HG02852 (cell line): ENCODE results near the gene PTPRN2.

Experiments
- ATAC-seq: cut with Tn5 transposase; IDR thresholded peaks from one replicate; pipeline ENCODE4 v1.9.1; 2021; ENCODE audit warnings: mild to moderate bottlenecking, moderate library complexity; ENCODE audit not compliant: unreplicated experiment

PTPRN2 gene

GRCh38 chr7:157529768-157530560 is 1057.7 kb downstream of the PTPRN2 start:
- no peak for ATAC-seq

- no peak for ATAC-seq
These were observed 1058.8 kb downstream of the PTPRN2 start for GRCh38 chr7:157528785-157529341.

- no peak for ATAC-seq
These were observed 1059.9 kb downstream of the PTPRN2 start for GRCh38 chr7:157527686-157528085.

- ATAC-seq = no peak
These were observed 1060.5 kb downstream of the PTPRN2 start for GRCh38 chr7:157526913-157527634.

GRCh38 chr7:157526005-157526912 is 1061.4 kb downstream of the PTPRN2 start:
- ATAC-seq = no peak

GRCh38 chr7:157525491-157525915 is 1062.1 kb downstream of the PTPRN2 start:
- no peak for ATAC-seq

- no peak for ATAC-seq
These were observed 1062.9 kb downstream of the PTPRN2 start for GRCh38 chr7:157524731-157525130.

GRCh38 chr7:157523766-157524421 is 1063.7 kb downstream of the PTPRN2 start:
- no peak for ATAC-seq

GRCh38 chr7:157523371-157523765 is 1064.3 kb downstream of the PTPRN2 start:
- ATAC-seq = no peak

GRCh38 chr7:157522954-157523353 is 1064.7 kb downstream of the PTPRN2 start:
- no peak for ATAC-seq

- no peak for ATAC-seq
These were observed 1065.4 kb downstream of the PTPRN2 start for GRCh38 chr7:157522189-157522588.

GRCh38 chr7:157521752-157522151 is 1065.9 kb downstream of the PTPRN2 start:
- no peak for ATAC-seq

- ATAC-seq = no peak
These were observed 1066.4 kb downstream of the PTPRN2 start for GRCh38 chr7:157521061-157521731.

- ATAC-seq = peak; percentile 96
These were observed 1067.4 kb downstream of the PTPRN2 start for GRCh38 chr7:157520249-157520648.

GRCh38 chr7:157519798-157520244 is 1067.8 kb downstream of the PTPRN2 start:
- ATAC-seq = peak; percentile 6

GRCh38 chr7:157519246-157519645 is 1068.4 kb downstream of the PTPRN2 start:
- no peak for ATAC-seq

- ATAC-seq = no peak
These were observed 1069.0 kb downstream of the PTPRN2 start for GRCh38 chr7:157518514-157519175.

- ATAC-seq = no peak
These were observed 1069.7 kb downstream of the PTPRN2 start for GRCh38 chr7:157517782-157518513.
